ENCODE results near the gene SARS2. TPM values are rescaled to one million over a fixed set of nuclear protein-coding genes. Genes with fewer than 3 reads are reported as not detected.

Gene SARS2
- total and polyA plus RNA-seq, 4 donors: 15.9 to 19.2 (median 17.1) TPM

DNA sequence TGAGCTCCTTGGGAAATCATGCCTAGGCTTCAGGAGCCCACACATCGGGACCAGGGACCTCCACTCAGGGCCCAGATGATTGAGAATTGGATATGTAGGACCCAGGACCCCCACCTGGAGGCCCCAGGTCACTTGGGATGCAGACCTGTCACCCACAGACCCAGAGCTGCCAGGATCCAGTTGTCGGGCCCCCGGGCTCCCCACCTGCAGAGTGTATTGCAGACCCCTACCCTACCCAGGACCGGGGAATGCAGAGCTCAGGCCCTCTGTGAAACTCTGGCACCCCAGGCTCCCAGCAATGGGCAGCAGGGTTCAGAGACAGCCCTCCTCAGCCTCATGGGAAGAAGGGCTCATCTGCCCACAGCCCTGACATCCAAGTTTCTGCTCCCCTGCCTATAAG, 24.9 kb downstream of the SARS2 start:
- H3K4me1 ChIP-seq (ENCODE audit: control insufficient read depth in 4 of 4, insufficient read depth in 4 of 4, low read length in 3 of 4): peaks cover 2 to 17% (median 6%) of the 10 kb centered on the region in 4 donors
- 95% methylated on average over 4 of the region's 4 CpGs for WGBS
- H3K27me3 ChIP-seq (ENCODE audit: control insufficient read depth in 4 of 4, insufficient read depth in 4 of 4, low read length in 3 of 4): no peaks in the 10 kb centered on the region
- H3K9ac ChIP-seq (ENCODE audit: low read depth in 1 of 2, low read length in 2 of 2): no peak overlapping the region
- H3K27ac ChIP-seq (ENCODE audit: low read depth in 1 of 2, low read length in 2 of 2): peak overlapping the region; percentile 8 to 61
- no peak for DNase-seq (ENCODE audit: low spot score)
- TF ChIP-seq, protein P1, sequence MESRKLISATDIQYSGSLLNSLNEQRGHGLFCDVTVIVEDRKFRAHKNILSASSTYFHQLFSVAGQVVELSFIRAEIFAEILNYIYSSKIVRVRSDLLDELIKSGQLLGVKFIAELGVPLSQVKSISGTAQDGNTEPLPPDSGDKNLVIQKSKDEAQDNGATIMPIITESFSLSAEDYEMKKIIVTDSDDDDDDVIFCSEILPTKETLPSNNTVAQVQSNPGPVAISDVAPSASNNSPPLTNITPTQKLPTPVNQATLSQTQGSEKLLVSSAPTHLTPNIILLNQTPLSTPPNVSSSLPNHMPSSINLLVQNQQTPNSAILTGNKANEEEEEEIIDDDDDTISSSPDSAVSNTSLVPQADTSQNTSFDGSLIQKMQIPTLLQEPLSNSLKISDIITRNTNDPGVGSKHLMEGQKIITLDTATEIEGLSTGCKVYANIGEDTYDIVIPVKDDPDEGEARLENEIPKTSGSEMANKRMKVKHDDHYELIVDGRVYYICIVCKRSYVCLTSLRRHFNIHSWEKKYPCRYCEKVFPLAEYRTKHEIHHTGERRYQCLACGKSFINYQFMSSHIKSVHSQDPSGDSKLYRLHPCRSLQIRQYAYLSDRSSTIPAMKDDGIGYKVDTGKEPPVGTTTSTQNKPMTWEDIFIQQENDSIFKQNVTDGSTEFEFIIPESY (IDR thresholded peaks at IDR 0.05): no peak
- TF ChIP-seq MAX (IDR thresholded peaks at IDR 0.05): no peak
- no peak for TF ChIP-seq HNF4G (IDR thresholded peaks at IDR 0.05)
- no peak for TF ChIP-seq FOXA2 (IDR thresholded peaks at IDR 0.05)
- TF ChIP-seq REST (IDR thresholded peaks at IDR 0.05): no peak
- no peak for TF ChIP-seq FOXA1 (IDR thresholded peaks at IDR 0.05)
- TF ChIP-seq EGR1 (IDR thresholded peaks at IDR 0.05; ENCODE audit: low read depth in 2 of 2): no peak
- TF ChIP-seq ATF3 (IDR thresholded peaks at IDR 0.05): no peak
- TF ChIP-seq TAF1 (conservative IDR thresholded peaks at IDR 0.05): no peak
- H3K9me3 ChIP-seq (ENCODE audit: control insufficient read depth in 4 of 4, low read length in 3 of 4): peaks cover 0 to 3% (median 0%) of the 10 kb centered on the region in 4 donors
- peaks cover 10 to 21% (median 18%) of the 10 kb centered on the region in 4 donors for H3K36me3 ChIP-seq (ENCODE audit: control insufficient read depth in 4 of 4, insufficient read depth in 3 of 4, low read depth in 1 of 4, low read length in 3 of 4)
- no peak overlapping the region for H3K4me3 ChIP-seq (ENCODE audit: low read depth in 1 of 3, low read length in 3 of 3)

DNA sequence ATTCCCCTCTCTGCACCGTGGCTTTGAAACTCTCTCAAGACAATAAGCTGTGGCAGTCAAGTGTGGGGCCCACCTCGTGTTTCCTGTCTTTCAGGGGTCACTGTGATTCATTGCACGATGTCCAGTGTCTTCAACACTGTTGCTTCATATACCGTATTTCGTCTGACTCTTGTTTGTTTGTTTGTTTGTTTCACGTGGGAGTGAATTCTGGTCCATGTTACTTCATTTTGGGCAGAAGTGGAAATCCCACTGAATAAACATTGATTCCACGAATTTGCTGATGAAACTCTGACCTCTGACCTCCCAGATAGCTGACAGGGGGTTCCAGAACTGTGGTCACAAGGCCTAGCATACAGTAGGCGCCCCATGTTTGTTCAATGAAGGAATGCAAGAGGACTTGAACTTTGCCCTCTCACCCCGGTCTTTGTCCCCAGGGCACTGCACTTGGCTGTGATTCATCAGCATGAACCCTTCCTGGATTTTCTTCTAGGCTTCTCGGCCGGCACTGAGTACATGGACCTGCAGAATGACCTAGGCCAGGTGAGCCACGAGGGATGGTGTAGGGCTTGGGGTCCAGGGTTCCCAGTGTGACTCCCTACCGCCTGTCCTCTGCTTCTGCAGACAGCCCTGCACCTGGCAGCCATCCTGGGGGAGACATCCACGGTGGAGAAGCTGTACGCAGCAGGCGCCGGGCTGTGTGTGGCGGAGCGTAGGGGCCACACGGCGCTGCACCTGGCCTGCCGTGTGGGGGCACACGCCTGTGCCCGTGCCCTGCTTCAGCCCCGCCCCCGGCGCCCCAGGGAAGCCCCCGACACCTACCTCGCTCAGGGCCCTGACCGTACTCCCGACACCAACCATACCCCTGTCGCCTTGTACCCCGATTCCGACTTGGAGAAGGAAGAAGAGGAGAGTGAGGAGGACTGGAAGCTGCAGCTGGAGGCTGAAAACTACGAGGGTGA, 25.7 kb downstream of the SARS2 start:
- H3K27me3 ChIP-seq (ENCODE audit: control insufficient read depth in 4 of 4, insufficient read depth in 4 of 4, low read length in 3 of 4): no peaks in the 10 kb centered on the region
- peaks cover 0 to 3% (median 0%) of the 10 kb centered on the region in 4 donors for H3K9me3 ChIP-seq (ENCODE audit: control insufficient read depth in 4 of 4, low read length in 3 of 4)
- no peak overlapping the region for H3K9ac ChIP-seq (ENCODE audit: low read depth in 1 of 2, low read length in 2 of 2)
- peak overlapping the region; percentile 77 to 82 for H3K27ac ChIP-seq (ENCODE audit: low read depth in 1 of 2, low read length in 2 of 2)
- 72% methylated on average over 35 of the region's 35 CpGs for WGBS
- H3K4me3 ChIP-seq (ENCODE audit: low read depth in 1 of 3, low read length in 3 of 3): no peak overlapping the region
- peaks cover 10 to 21% (median 18%) of the 10 kb centered on the region in 4 donors for H3K36me3 ChIP-seq (ENCODE audit: control insufficient read depth in 4 of 4, insufficient read depth in 3 of 4, low read depth in 1 of 4, low read length in 3 of 4)
- DNase-seq (ENCODE audit: low spot score): no peak
- peaks cover 2 to 24% (median 7%) of the 10 kb centered on the region in 4 donors for H3K4me1 ChIP-seq (ENCODE audit: control insufficient read depth in 4 of 4, insufficient read depth in 4 of 4, low read length in 3 of 4)
- TF ChIP-seq NR2F2 (IDR thresholded peaks at IDR 0.05) (peak; percentile 97), REST (IDR thresholded peaks at IDR 0.05) (peak; percentile 33), SP1 (IDR thresholded peaks at IDR 0.05) (peak; percentile 80), EGR1 (IDR thresholded peaks at IDR 0.05; ENCODE audit: low read depth in 2 of 2) (peak in 1 of 2 donors; percentile 68), RXRA (IDR thresholded peaks at IDR 0.05) (peak; percentile 94 to 95), GABPA (IDR thresholded peaks at IDR 0.05 in 1 of 2, conservative IDR thresholded peaks at IDR 0.05 in 1 of 2) (peak in 1 of 2 donors; percentile 40), FOXA1 (IDR thresholded peaks at IDR 0.05) (peak; percentile 72), RAD21 (IDR thresholded peaks at IDR 0.05) (no peak), CTCF (IDR thresholded peaks at IDR 0.05; ENCODE audit: low read depth, low read length, missing input control) (no peak), ATF3 (IDR thresholded peaks at IDR 0.05) (peak; percentile 86), HNF4G (IDR thresholded peaks at IDR 0.05) (peak; percentile 88), MAX (IDR thresholded peaks at IDR 0.05) (no peak)
